Neural progenitor cell (in vitro differentiated cells): ENCODE results near the gene PPIL6.
"Not testable (repeated sequence)": the region's sequence is repeated elsewhere in the genome, so short reads cannot be mapped to it uniquely, and the experiment has no call there.

Experiments used
- EZH2 ChIP-seq: fragments of 200-600 bp; sonication (generic); IDR thresholded peaks from 2 replicates; pipeline ENCODE4 v1.6.1; 2017; ENCODE audit warnings: antibody characterized with exemption, mild to moderate bottlenecking, moderate library complexity
- EZH2phosphoT487 ChIP-seq: fragments of 200-600 bp; sonication (generic); IDR thresholded peaks from 2 replicates; pipeline ENCODE4 v1.6.1; 2017; ENCODE audit warnings: antibody characterized with exemption
- TF ChIP-seq, protein P1 (sequence below): fragments of 200-600 bp; sonication (generic); IDR thresholded peaks from 2 replicates; pipeline ENCODE4 v1.5.1; 2017; ENCODE audit warnings: antibody characterized with exemption, mild to moderate bottlenecking

GRCh38 chr6:109461205-109461604 is 20.8 kb upstream of the PPIL6 start:
- not testable (repeated sequence) for TF ChIP-seq EZH2, EZH2phosphoT487
- TF ChIP-seq, protein P1, sequence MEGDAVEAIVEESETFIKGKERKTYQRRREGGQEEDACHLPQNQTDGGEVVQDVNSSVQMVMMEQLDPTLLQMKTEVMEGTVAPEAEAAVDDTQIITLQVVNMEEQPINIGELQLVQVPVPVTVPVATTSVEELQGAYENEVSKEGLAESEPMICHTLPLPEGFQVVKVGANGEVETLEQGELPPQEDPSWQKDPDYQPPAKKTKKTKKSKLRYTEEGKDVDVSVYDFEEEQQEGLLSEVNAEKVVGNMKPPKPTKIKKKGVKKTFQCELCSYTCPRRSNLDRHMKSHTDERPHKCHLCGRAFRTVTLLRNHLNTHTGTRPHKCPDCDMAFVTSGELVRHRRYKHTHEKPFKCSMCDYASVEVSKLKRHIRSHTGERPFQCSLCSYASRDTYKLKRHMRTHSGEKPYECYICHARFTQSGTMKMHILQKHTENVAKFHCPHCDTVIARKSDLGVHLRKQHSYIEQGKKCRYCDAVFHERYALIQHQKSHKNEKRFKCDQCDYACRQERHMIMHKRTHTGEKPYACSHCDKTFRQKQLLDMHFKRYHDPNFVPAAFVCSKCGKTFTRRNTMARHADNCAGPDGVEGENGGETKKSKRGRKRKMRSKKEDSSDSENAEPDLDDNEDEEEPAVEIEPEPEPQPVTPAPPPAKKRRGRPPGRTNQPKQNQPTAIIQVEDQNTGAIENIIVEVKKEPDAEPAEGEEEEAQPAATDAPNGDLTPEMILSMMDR = not testable (repeated sequence)
